Fibroblast of villous mesenchyme (primary cell): ENCODE results near the gene SLC35D2. TPM values are rescaled to one million over a fixed set of nuclear protein-coding genes. Genes with fewer than 3 reads are reported as not detected.

Source experiments
- DNase-seq: peaks from one replicate; pipeline ENCODE4 v3.0.0-alpha.2; 2010; ENCODE audit warnings: low read depth
- H3K4me3 ChIP-seq: 2 replicates; pipeline ENCODE4 v1.5.1; 2011; ENCODE audit warnings: low read depth, mild to moderate bottlenecking, low read length
- total RNA-seq: library from RNA; depleted of rRNA; stranded (reverse); fragments of >200 nt; gene quantifications from 2 replicates; pipeline ENCODE4 v1.2.3, GENCODE V29; 2012
- TF ChIP-seq, protein P1 (sequence below): IDR thresholded peaks from 2 replicates; pipeline ENCODE4 v1.5.1; 2012; ENCODE audit warnings: low read depth, mild to moderate bottlenecking, low read length; ENCODE audit not compliant: insufficient read depth

Gene SLC35D2
- total RNA-seq, 1 donor, result 19.0 TPM

DNA sequence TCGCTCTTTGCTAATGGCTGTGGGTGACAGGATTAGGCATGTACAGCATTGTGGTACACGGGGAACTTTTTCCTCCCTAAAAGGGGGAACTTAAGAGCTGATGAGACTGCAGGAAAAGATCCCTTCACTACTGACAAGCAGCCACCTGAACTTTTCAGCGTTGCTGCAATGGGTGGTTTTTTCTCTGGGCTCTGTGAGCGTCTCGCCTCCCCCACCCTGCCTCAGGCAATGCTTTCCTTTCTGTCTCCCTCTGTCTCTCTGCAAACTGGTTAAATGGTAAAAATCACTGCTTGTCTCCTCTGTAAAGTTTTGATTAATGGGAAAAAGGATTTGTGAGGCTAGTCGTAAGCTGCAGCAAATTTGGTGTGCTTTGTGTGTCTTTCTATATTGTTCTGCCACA is 101.9 kb downstream of the SLC35D2 start:
- DNase-seq, result no peak
- TF ChIP-seq, protein P1, sequence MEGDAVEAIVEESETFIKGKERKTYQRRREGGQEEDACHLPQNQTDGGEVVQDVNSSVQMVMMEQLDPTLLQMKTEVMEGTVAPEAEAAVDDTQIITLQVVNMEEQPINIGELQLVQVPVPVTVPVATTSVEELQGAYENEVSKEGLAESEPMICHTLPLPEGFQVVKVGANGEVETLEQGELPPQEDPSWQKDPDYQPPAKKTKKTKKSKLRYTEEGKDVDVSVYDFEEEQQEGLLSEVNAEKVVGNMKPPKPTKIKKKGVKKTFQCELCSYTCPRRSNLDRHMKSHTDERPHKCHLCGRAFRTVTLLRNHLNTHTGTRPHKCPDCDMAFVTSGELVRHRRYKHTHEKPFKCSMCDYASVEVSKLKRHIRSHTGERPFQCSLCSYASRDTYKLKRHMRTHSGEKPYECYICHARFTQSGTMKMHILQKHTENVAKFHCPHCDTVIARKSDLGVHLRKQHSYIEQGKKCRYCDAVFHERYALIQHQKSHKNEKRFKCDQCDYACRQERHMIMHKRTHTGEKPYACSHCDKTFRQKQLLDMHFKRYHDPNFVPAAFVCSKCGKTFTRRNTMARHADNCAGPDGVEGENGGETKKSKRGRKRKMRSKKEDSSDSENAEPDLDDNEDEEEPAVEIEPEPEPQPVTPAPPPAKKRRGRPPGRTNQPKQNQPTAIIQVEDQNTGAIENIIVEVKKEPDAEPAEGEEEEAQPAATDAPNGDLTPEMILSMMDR, result no peak
- H3K4me3 ChIP-seq, result no peak overlapping the region

DNA sequence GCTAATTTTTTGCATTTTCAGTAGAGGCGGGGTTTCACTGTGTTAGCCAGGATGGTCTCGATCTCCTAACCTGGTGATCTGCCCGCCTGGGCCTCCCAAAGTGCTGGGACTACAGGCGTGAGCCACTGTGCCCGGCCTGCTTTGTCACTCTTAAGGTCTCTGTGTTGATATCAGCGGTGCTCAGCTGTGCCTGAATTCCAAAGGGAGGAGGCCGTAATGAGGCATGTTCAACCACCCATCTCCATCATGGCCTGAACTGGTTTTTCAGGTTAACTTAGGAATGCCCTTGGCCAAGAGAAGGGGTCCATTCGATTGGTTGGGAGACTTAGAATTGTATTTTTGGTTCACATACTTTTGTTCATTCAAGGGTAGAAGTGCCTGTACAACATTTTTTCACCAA is 103.6 kb downstream of the SLC35D2 start:
- no peak overlapping the region for H3K4me3 ChIP-seq
- TF ChIP-seq, protein P1, result no peak
- DNase-seq, result no peak

DNA sequence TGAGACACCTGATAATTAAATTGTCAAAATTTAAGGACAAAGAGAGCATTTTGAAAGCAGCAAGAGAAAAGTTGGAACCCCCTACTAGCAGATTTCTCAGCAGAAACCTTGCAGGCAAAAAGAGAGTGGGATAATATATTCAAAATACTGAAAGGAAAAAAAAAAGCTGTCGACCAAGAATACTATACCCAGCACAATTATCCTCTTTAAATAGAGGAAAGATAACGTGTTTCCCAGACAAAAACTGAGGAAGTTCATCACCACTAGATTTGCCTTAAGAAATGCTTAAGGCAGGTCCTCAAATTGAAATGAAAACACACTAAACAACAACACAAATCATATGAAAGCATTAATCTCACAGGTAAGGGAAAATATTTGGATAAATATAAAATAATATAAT is 108.6 kb downstream of the SLC35D2 start:
- no peak overlapping the region for H3K4me3 ChIP-seq
- DNase-seq, result no peak
- TF ChIP-seq, protein P1, result no peak

Other genes starting within 250 kb of the SLC35D2 start
- not detected in 2 replicates for gene HSD17B3, start 81.5 kb downstream of the SLC35D2 start, total RNA-seq
- gene ZNF367, start 34.7 kb upstream of the SLC35D2 start, total RNA-seq, result 4.8 and 5.6 TPM in 2 replicates
- gene HABP4, start 66.5 kb upstream of the SLC35D2 start, total RNA-seq, result 9.9 and 10.6 TPM in 2 replicates
- 13.2 and 26.8 TPM in 2 replicates for gene CDC14B, start 236.1 kb upstream of the SLC35D2 start, total RNA-seq